Loucy (cell line): Measurements from ENCODE around the gene TMEM184A.

ENCODE experiments used
- EZH2phosphoT487 ChIP-seq: fragments of 200-600 bp; IDR thresholded peaks from 2 replicates; pipeline ENCODE4 v1.6.1; 2018; ENCODE audit warnings: antibody characterized with exemption, mild to moderate bottlenecking, moderate library complexity, borderline replicate concordance
- TF ChIP-seq, protein P1 (sequence below): fragments of 200-600 bp; sonication (generic); conservative IDR thresholded peaks from 2 replicates; pipeline ENCODE4 v1.5.1; 2014; ENCODE audit warnings: mild to moderate bottlenecking, antibody characterized with exemption, low read length

- TF ChIP-seq, protein P1, sequence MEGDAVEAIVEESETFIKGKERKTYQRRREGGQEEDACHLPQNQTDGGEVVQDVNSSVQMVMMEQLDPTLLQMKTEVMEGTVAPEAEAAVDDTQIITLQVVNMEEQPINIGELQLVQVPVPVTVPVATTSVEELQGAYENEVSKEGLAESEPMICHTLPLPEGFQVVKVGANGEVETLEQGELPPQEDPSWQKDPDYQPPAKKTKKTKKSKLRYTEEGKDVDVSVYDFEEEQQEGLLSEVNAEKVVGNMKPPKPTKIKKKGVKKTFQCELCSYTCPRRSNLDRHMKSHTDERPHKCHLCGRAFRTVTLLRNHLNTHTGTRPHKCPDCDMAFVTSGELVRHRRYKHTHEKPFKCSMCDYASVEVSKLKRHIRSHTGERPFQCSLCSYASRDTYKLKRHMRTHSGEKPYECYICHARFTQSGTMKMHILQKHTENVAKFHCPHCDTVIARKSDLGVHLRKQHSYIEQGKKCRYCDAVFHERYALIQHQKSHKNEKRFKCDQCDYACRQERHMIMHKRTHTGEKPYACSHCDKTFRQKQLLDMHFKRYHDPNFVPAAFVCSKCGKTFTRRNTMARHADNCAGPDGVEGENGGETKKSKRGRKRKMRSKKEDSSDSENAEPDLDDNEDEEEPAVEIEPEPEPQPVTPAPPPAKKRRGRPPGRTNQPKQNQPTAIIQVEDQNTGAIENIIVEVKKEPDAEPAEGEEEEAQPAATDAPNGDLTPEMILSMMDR, result no peak
- TF ChIP-seq EZH2phosphoT487, result no peak
Measured at GRCh38 chr7:1494447-1494846, 61.6 kb downstream of the TMEM184A start.
